NOMO-1 (cell line): Measurements from ENCODE around the gene TEX19.
"Not testable (repeated sequence)": the region's sequence is repeated elsewhere in the genome, so short reads cannot be mapped to it uniquely, and the experiment has no call there.

ENCODE experiments used
- DNase-seq, 2 experiments: peaks; one replicate each; lab custom pipeline; 2025; ENCODE audit not compliant: unreplicated experiment in 2 of 2; lab: John Stamatoyannopoulos, UW

TEX19 gene

GRCh38 chr17:82374626-82375331, 15.7 kb downstream of the TEX19 start:
- DNase-seq = no peak

GRCh38 chr17:82375359-82376041, 16.5 kb downstream of the TEX19 start:
- no peak for DNase-seq

GRCh38 chr17:82376042-82376730, 17.1 kb downstream of the TEX19 start:
- no peak for DNase-seq

GRCh38 chr17:82377294-82377693, 18.2 kb downstream of the TEX19 start:
- not testable (repeated sequence) for DNase-seq

- DNase-seq = no peak
Measured at GRCh38 chr17:82377924-82378740, 19.1 kb downstream of the TEX19 start.

GRCh38 chr17:82378741-82379021, 19.6 kb downstream of the TEX19 start:
- DNase-seq = no peak

GRCh38 chr17:82380860-82381702, 22.0 kb downstream of the TEX19 start:
- no peak for DNase-seq

- not testable (repeated sequence) for DNase-seq
Measured at GRCh38 chr17:82381703-82382009, 22.6 kb downstream of the TEX19 start.

GRCh38 chr17:82382220-82382932, 23.3 kb downstream of the TEX19 start:
- not testable (repeated sequence) for DNase-seq

- DNase-seq = no peak
Measured at GRCh38 chr17:82382933-82383255, 23.8 kb downstream of the TEX19 start.

- DNase-seq = no peak
Measured at GRCh38 chr17:82383411-82383810, 24.4 kb downstream of the TEX19 start.

- DNase-seq = no peak
Measured at GRCh38 chr17:82384051-82384729, 25.1 kb downstream of the TEX19 start.

- no peak for DNase-seq
Measured at GRCh38 chr17:82384730-82385481, 25.9 kb downstream of the TEX19 start.

- DNase-seq = no peak
Measured at GRCh38 chr17:82385559-82386254, 26.7 kb downstream of the TEX19 start.

GRCh38 chr17:82386255-82386831, 27.3 kb downstream of the TEX19 start:
- no peak for DNase-seq

GRCh38 chr17:82386881-82387704, 28.0 kb downstream of the TEX19 start:
- DNase-seq = peak in 1 of 2 experiments; percentile 41

- no peak for DNase-seq
Measured at GRCh38 chr17:82387705-82388106, 28.7 kb downstream of the TEX19 start.
